ENCODE results near the gene SBNO2.

- TF ChIP-seq CTCF (IDR thresholded peaks at IDR 0.05) (no peak), POLR2A (IDR thresholded peaks at IDR 0.05) (no peak)
These were observed 105.8 kb downstream of the SBNO2 start for GRCh38 chr19:1068009-1069001.

Data from breast epithelium (tissue), 3 donors.